ENCODE measurements around the gene PCYT1B.

DNA sequence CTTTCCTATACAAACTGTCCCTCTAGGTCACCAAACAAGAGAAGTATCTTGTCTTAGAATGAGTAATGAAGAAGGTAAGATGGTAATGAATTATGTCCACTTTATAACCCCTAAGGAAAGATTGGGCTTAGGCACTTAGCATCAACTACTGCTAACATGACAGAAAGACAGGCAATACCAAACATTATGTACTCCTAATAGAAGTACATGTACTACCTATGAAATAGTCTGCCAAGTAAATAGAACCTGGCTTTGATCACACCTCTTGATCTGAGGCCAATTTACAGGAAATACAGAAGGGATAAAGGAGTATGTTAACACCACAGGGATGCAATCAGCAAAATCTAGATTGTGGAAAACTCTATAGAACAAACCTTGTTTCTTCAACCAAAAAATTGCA lies 14.1 kb upstream of the PCYT1B start:
- TF ChIP-seq, protein P1, sequence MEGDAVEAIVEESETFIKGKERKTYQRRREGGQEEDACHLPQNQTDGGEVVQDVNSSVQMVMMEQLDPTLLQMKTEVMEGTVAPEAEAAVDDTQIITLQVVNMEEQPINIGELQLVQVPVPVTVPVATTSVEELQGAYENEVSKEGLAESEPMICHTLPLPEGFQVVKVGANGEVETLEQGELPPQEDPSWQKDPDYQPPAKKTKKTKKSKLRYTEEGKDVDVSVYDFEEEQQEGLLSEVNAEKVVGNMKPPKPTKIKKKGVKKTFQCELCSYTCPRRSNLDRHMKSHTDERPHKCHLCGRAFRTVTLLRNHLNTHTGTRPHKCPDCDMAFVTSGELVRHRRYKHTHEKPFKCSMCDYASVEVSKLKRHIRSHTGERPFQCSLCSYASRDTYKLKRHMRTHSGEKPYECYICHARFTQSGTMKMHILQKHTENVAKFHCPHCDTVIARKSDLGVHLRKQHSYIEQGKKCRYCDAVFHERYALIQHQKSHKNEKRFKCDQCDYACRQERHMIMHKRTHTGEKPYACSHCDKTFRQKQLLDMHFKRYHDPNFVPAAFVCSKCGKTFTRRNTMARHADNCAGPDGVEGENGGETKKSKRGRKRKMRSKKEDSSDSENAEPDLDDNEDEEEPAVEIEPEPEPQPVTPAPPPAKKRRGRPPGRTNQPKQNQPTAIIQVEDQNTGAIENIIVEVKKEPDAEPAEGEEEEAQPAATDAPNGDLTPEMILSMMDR (IDR thresholded peaks at IDR 0.05; ENCODE audit: borderline replicate concordance, extremely low read depth, low read length, poor library complexity, severe bottlenecking): no peak
- TF ChIP-seq EZH2 (IDR thresholded peaks at IDR 0.05; ENCODE audit: borderline replicate concordance, low read depth, low read length, severe bottlenecking): no peak

All from DND-41 (cell line).